Endothelial cell of umbilical vein (primary cell): ENCODE data around the gene NSUN4. TPM values are rescaled to one million over a fixed set of nuclear protein-coding genes. Genes with fewer than 3 reads are reported as not detected.
A peak's percentile ranks its signal among the peaks of the same experiment; 100 is the strongest.

Experiments
- BruUV-seq: library from RNA; stranded (reverse); fragments of 400-500 nt; replicated peaks from 2 replicates; lab custom pipeline; 2021; lab: Mats Ljungman, UMichigan
- CTCF ChIA-PET: fragments of 300-600, 350-600 bp; sonication (Branson Sonifier 250); formaldehyde crosslinking; loops from one replicate; lab custom pipeline; 2021; ENCODE audit warnings: antibody characterized with exemption, inconsistent platforms; lab: Charles Lee
- POLR2A ChIA-PET: fragments of 300-600, 350-600 bp; sonication (Branson Sonifier 250); formaldehyde crosslinking; loops from one replicate; lab custom pipeline; 2021; ENCODE audit warnings: antibody characterized with exemption, inconsistent platforms; lab: Charles Lee
- DNase-seq: peaks from one replicate; pipeline ENCODE4 v3.0.0-alpha.2; 2011; ENCODE audit warnings: low read depth, low spot score
- FAIRE-seq: peaks from 2 replicates; lab custom pipeline; 2011; peaks lifted over from hg19 to GRCh38; lab: Jason Lieb, UNC
- H2AFZ ChIP-seq: 2 replicates; pipeline ENCODE4 v1.6.0; 2012; ENCODE audit warnings: low read depth, low read length, control low read depth, inconsistent platforms
- H3K27ac ChIP-seq: 2 replicates; pipeline ENCODE4 v1.5.1; 2011; ENCODE audit warnings: low read depth, mild to moderate bottlenecking, control low read depth, low read length, moderate library complexity; ENCODE audit not compliant: insufficient read depth
- H3K27me3 ChIP-seq, 2 experiments: 2 replicates each; pipeline versions ENCODE4 v1.6.0 to v1.6.1; 2011; ENCODE audit warnings: low read length in 2 of 2, mixed read lengths in 1 of 2; ENCODE audit not compliant: control insufficient read depth in 2 of 2, insufficient read depth in 2 of 2
- H3K36me3 ChIP-seq, 2 experiments: 2 replicates in 1 of 2; 3 replicates in 1 of 2; pipeline ENCODE4 v1.5.1; 2011; ENCODE audit warnings: low read length in 2 of 2, mild to moderate bottlenecking in 1 of 2, moderate library complexity in 1 of 2; ENCODE audit not compliant: control insufficient read depth in 2 of 2, insufficient read depth in 2 of 2; ENCODE audit errors: extremely low read depth in 1 of 2
- H3K4me1 ChIP-seq: 3 replicates; pipeline ENCODE4 v1.5.1; 2011; ENCODE audit warnings: mild to moderate bottlenecking, low read length; ENCODE audit not compliant: control insufficient read depth, insufficient read depth; ENCODE audit errors: extremely low read depth
- H3K4me2 ChIP-seq: 2 replicates; pipeline ENCODE4 v1.6.1; 2011; ENCODE audit warnings: low read length, control low read depth, mixed read lengths; ENCODE audit not compliant: insufficient read depth
- H3K4me3 ChIP-seq, 3 experiments: fragments of 200-600 bp in 1 of 3; sonication (generic), shearing (Covaris generic) in 1 of 3; replicated peaks in 1 of 3; 2 replicates each; pipeline ENCODE4 v1.5.1; 2011 to 2016; ENCODE audit warnings: control low read depth in 3 of 3, low read length in 3 of 3, mild to moderate bottlenecking in 2 of 3, inconsistent platforms in 1 of 3, low read depth in 1 of 3, moderate library complexity in 1 of 3; ENCODE audit not compliant: insufficient read depth in 1 of 3
- H3K79me2 ChIP-seq: 2 replicates; pipeline ENCODE4 v1.6.0; 2012; ENCODE audit warnings: low read length, inconsistent platforms; ENCODE audit not compliant: control insufficient read depth, insufficient read depth
- H3K9ac ChIP-seq: replicated peaks from 2 replicates; pipeline ENCODE3; 2011; ENCODE audit warnings: low read length, control low read depth; ENCODE audit not compliant: insufficient read depth; ENCODE audit errors: extremely low read depth
- H3K9me1 ChIP-seq: replicated peaks from 3 replicates; pipeline ENCODE4 v1.6.0; 2011; ENCODE audit warnings: mild to moderate bottlenecking, low read length; ENCODE audit not compliant: control insufficient read depth, insufficient read depth; ENCODE audit errors: extremely low read depth
- H3K9me3 ChIP-seq: replicated peaks from 2 replicates; pipeline ENCODE4 v1.5.1; 2012; ENCODE audit warnings: low read length, inconsistent platforms; ENCODE audit not compliant: control insufficient read depth, insufficient read depth
- H4K20me1 ChIP-seq: replicated peaks from 2 replicates; pipeline ENCODE3; 2011; ENCODE audit warnings: mild to moderate bottlenecking, low read length; ENCODE audit not compliant: control insufficient read depth, insufficient read depth; ENCODE audit errors: extremely low read depth
- CTCF ChIP-seq, 2 donors: IDR thresholded peaks; 1 replicate in 1 of 2; 2 replicates in 1 of 2; pipeline ENCODE4 v1.5.1; 2011; ENCODE audit warnings: low read length in 2 of 2, mild to moderate bottlenecking in 2 of 2, moderate library complexity in 2 of 2, control low read depth in 1 of 2, inconsistent platforms in 1 of 2, low read depth in 1 of 2; ENCODE audit not compliant: insufficient read depth in 1 of 2; ENCODE audit errors: extremely low read depth in 1 of 2
- EZH2 ChIP-seq: IDR thresholded peaks from 2 replicates; pipeline ENCODE4 v1.6.1; 2012; ENCODE audit warnings: borderline replicate concordance, low read depth, mild to moderate bottlenecking, moderate library complexity, low read length, inconsistent platforms; ENCODE audit not compliant: severe bottlenecking
- FOS ChIP-seq: IDR thresholded peaks from 2 replicates; pipeline ENCODE4 v1.6.1; 2011; ENCODE audit warnings: mild to moderate bottlenecking, low read length, moderate library complexity, borderline replicate concordance; ENCODE audit not compliant: insufficient read depth
- GATA2 ChIP-seq: IDR thresholded peaks from 2 replicates; pipeline ENCODE4 v1.7.0; 2011; ENCODE audit warnings: low read depth, mild to moderate bottlenecking, moderate library complexity, mixed read lengths, low read length; ENCODE audit not compliant: insufficient read length, insufficient read depth
- JUN ChIP-seq: IDR thresholded peaks from 2 replicates; pipeline ENCODE4 v1.6.1; 2011; ENCODE audit warnings: borderline replicate concordance, low read depth; ENCODE audit not compliant: insufficient read length, insufficient read depth
- MYC ChIP-seq: IDR thresholded peaks from one replicate; pipeline ENCODE4 v1.6.1; 2011; ENCODE audit warnings: mild to moderate bottlenecking, low read depth, low read length
- POLR2A ChIP-seq: IDR thresholded peaks from 2 replicates; pipeline ENCODE4 v1.6.1; 2012; ENCODE audit warnings: low read depth, mild to moderate bottlenecking, control low read depth, low read length
- POLR2AphosphoS5 ChIP-seq: IDR thresholded peaks from 2 replicates; pipeline ENCODE4 v1.6.1; 2012; ENCODE audit warnings: low read depth, mild to moderate bottlenecking, control low read depth, low read length, moderate library complexity; ENCODE audit not compliant: insufficient read depth
- dilution Hi-C: fragments of 300-500 bp; cut with MboI; formaldehyde crosslinking; loops from one replicate; pipeline ENCODE4 v1.15.0; 2019; ENCODE audit warnings: low sequenced_read_pairs; ENCODE audit not compliant: extremely low pct_ligation_motif_present
- intact Hi-C: fragments of 100-400 bp; cut with micrococcal nuclease; formaldehyde crosslinking; loops from one replicate; pipeline ENCODE4 v1.10.0; 2022
- polyA plus RNA-seq, 4 experiments: library from polyadenylated mRNA; depleted of rRNA in 3 of 4; stranded (reverse) in 3 of 4; unstranded in 1 of 4; fragments of >200 nt; gene quantifications; 2 replicates each; pipeline versions ENCODE4 v1.2.1 to v1.2.3, GENCODE V29; 2011 to 2012; ENCODE audit warnings: missing spikeins in 1 of 4
- total RNA-seq: library from RNA; stranded (reverse); gene quantifications from 2 replicates; pipeline ENCODE4 v1.2.3, GENCODE V29; 2021
- TF ChIP-seq, protein P1 (sequence below): IDR thresholded peaks from 2 replicates; pipeline ENCODE4 v1.6.1; 2011; ENCODE audit not compliant: insufficient read depth, insufficient read length

NSUN4 gene
- total and polyA plus RNA-seq, 2 donors (not counting 3 experiments of a cell fraction or from before 2014, with no cell fraction given): 21.6 to 23.4 TPM

GRCh38 chr1:46369542-46370213 is 29.1 kb downstream of the NSUN4 start:
- dilution Hi-C loops (no loop called here), intact Hi-C loops (no loop called here)
- no TSS peak for BruUV-seq
- no peaks in the 10 kb centered on the region for H3K27me3 ChIP-seq
- ChIA-PET CTCF (no interaction called here), POLR2A (no interaction called here)
- no peak overlapping the region for H3K27ac ChIP-seq
- H3K4me3 ChIP-seq: no peak overlapping the region
- FAIRE-seq: peak; percentile 12
- H3K9me3 ChIP-seq: no peaks in the 10 kb centered on the region
- H3K9ac ChIP-seq: no peak overlapping the region
- H3K36me3 ChIP-seq: peaks cover 5 to 9% of the 10 kb centered on the region in 2 experiments
- no peak for TF ChIP-seq GATA2
- TF ChIP-seq, protein P1, sequence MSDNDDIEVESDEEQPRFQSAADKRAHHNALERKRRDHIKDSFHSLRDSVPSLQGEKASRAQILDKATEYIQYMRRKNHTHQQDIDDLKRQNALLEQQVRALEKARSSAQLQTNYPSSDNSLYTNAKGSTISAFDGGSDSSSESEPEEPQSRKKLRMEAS: no peak
- no peak for TF ChIP-seq MYC
- TF ChIP-seq JUN: no peak
- TF ChIP-seq CTCF (IDR thresholded peaks at IDR 0.05; ENCODE audit: extremely low read depth in 1 of 2, insufficient read depth in 1 of 2, low read depth in 1 of 2, low read length in 2 of 2): no peak
- no peak for TF ChIP-seq POLR2AphosphoS5
- TF ChIP-seq POLR2A: no peak
- TF ChIP-seq FOS: no peak
- TF ChIP-seq EZH2: no peak
- no peaks in the 10 kb centered on the region for H3K4me1 ChIP-seq
- no peaks in the 10 kb centered on the region for H3K79me2 ChIP-seq
- no peak overlapping the region for H2AFZ ChIP-seq
- H3K9me1 ChIP-seq: no peaks in the 10 kb centered on the region
- DNase-seq: no peak
- H4K20me1 ChIP-seq: no peaks in the 10 kb centered on the region
- no peak overlapping the region for H3K4me2 ChIP-seq
